Right ventricle myocardium inferior (tissue), 1 donor: ENCODE results near the gene XPR1. TPM values are rescaled to one million over a fixed set of nuclear protein-coding genes. Genes with fewer than 3 reads are reported as not detected.
A peak's percentile ranks its signal among the peaks of the same experiment; 100 is the strongest.

Experiments
- ATAC-seq: fragments of 200-7000 bp; cut with Tn5 transposase; one replicate; pipeline ENCODE4 v1.9.1; 2020; ENCODE audit warnings: mild to moderate bottlenecking, moderate library complexity
- DNase-seq: peaks from one replicate; pipeline ENCODE4 v3.0.0; 2021; ENCODE audit errors: missing footprints
- intact Hi-C: fragments of 100-400 bp; cut with DNase I; formaldehyde crosslinking; loops from one replicate; pipeline ENCODE4 v1.11.0; 2022
- total RNA-seq: library from RNA; stranded (reverse); fragmentation: NEBNext Ultra II Directional; extraction: Animal tissue kit (Norgen Biotek cat#: 25700); gene quantifications from one replicate; pipeline ENCODE4 v1.2.1, GENCODE V29; 2021
- donor health status: DM: no; HTN: yes; CAD: no; lungs with severe emphysema.

The XPR1 gene
- total RNA-seq, 1 donor from 2014 or later: 35.8 TPM

- intact Hi-C loops: no loop called here
- no peak for ATAC-seq
- no peak for DNase-seq
These were observed 260.4 kb downstream of the XPR1 start for GRCh38 chr1:180892272-180892671.

GRCh38 chr1:180892675-180893074, 260.9 kb downstream of the XPR1 start:
- intact Hi-C loops: no loop called here
- DNase-seq: no peak
- ATAC-seq: no peak

- intact Hi-C loops: no loop called here
- no peak for DNase-seq
- no peak for ATAC-seq
These were observed 261.8 kb downstream of the XPR1 start for GRCh38 chr1:180893614-180894013.

GRCh38 chr1:180896161-180896560, 264.3 kb downstream of the XPR1 start:
- intact Hi-C loops: no loop called here
- ATAC-seq: no peak
- DNase-seq: no peak

- DNase-seq (no peak), ATAC-seq (peak; percentile 74)
- intact Hi-C loops: no loop called here
These were observed 266.8 kb downstream of the XPR1 start for GRCh38 chr1:180898441-180899219.

GRCh38 chr1:180899262-180899661, 267.4 kb downstream of the XPR1 start:
- DNase-seq: no peak
- intact Hi-C loops: no loop called here
- ATAC-seq: no peak

GRCh38 chr1:180901076-180901990, 269.5 kb downstream of the XPR1 start:
- ATAC-seq (no peak), DNase-seq (no peak)
- intact Hi-C loops: no loop called here

GRCh38 chr1:180902541-180902940, 270.7 kb downstream of the XPR1 start:
- no peak for ATAC-seq

GRCh38 chr1:180905927-180906326, 274.1 kb downstream of the XPR1 start:
- ATAC-seq: no peak
- DNase-seq: no peak
- intact Hi-C loops: no loop called here

More at GRCh38 chr1:180902541-180902940, 270.7 kb downstream of the XPR1 start:
- intact Hi-C loops: no loop called here
- DNase-seq: no peak

GRCh38 chr1:180906511-180906910, 274.7 kb downstream of the XPR1 start:
- intact Hi-C loops: no loop called here
- ATAC-seq: no peak
- no peak for DNase-seq

GRCh38 chr1:180907313-180908055, 275.7 kb downstream of the XPR1 start:
- ATAC-seq (no peak), DNase-seq (no peak)
- intact Hi-C loops: no loop called here

GRCh38 chr1:180908074-180908765, 276.4 kb downstream of the XPR1 start:
- intact Hi-C loops: no loop called here
- DNase-seq: no peak

GRCh38 chr1:180909005-180909414, 277.2 kb downstream of the XPR1 start:
- intact Hi-C loops: no loop called here
- DNase-seq (no peak), ATAC-seq (no peak)

More at GRCh38 chr1:180908074-180908765, 276.4 kb downstream of the XPR1 start:
- ATAC-seq: no peak

GRCh38 chr1:180909462-180909976, 277.7 kb downstream of the XPR1 start:
- ATAC-seq: no peak
- no peak for DNase-seq
- intact Hi-C loops: no loop called here

GRCh38 chr1:180911640-180912191, 279.9 kb downstream of the XPR1 start:
- DNase-seq (no peak), ATAC-seq (peak; percentile 14)
- intact Hi-C loops: no loop called here

GRCh38 chr1:180912211-180912800, 280.5 kb downstream of the XPR1 start:
- intact Hi-C loops: no loop called here
- no peak for DNase-seq
- peak; percentile 46 for ATAC-seq

GRCh38 chr1:180912801-180913565, 281.2 kb downstream of the XPR1 start, which contains the start of gene KIAA1614:
KIAA1614 (plus strand) TSS chr1:180912897; CDS start chr1:180913244, 347 bp downstream.
- intact Hi-C loops: no loop called here
- ATAC-seq (peak; percentile 80), DNase-seq (no peak)
